Natural killer cell treated with Interleukin-12 subunit alpha and Interleukin-12 subunit beta and Interleukin-15 and Interleukin-18, amount 100 ng/mL, for 72 hours (primary cell): ENCODE measurements around the gene CENPU. TPM values are rescaled to one million over a fixed set of nuclear protein-coding genes. Genes with fewer than 3 reads are reported as not detected.
"Not testable (repeated sequence)": the region's sequence is repeated elsewhere in the genome, so short reads cannot be mapped to it uniquely, and the experiment has no call there.

ENCODE experiments used
- ATAC-seq, 2 donors: fragments of 150-1000 bp; cut with Tn5 transposase in 1 of 2; sonication (Bioruptor Pico), chemical (Tn5 transposase) in 1 of 2; 2 replicates each; pipeline ENCODE4 v1.10.0; 2021
- DNase-seq: peaks from one replicate; pipeline ENCODE4 v3.0.0; 2022; ENCODE audit warnings: low spot score
- H3K27ac Mint-ChIP-seq, 2 donors: 1 replicate in 1 of 2; 2 replicates in 1 of 2; pipeline ENCODE4 v1.8.0; 2022; ENCODE audit warnings: mixed read lengths in 2 of 2, mild to moderate bottlenecking in 1 of 2, moderate library complexity in 1 of 2
- H3K27me3 Mint-ChIP-seq, 2 donors: 1 replicate in 1 of 2; 2 replicates in 1 of 2; pipeline ENCODE4 v1.8.0; 2022; ENCODE audit warnings: mixed read lengths in 2 of 2
- H3K36me3 Mint-ChIP-seq: one replicate; pipeline ENCODE4 v1.8.0; 2022; ENCODE audit warnings: mixed read lengths
- H3K4me1 Mint-ChIP-seq, 2 donors: 1 replicate in 1 of 2; 2 replicates in 1 of 2; pipeline ENCODE4 v1.8.0; 2022; ENCODE audit warnings: low read depth in 2 of 2, mixed read lengths in 2 of 2, mild to moderate bottlenecking in 1 of 2
- H3K4me3 Mint-ChIP-seq: one replicate; pipeline ENCODE4 v1.8.0; 2022; ENCODE audit warnings: mixed read lengths
- H3K9me3 Mint-ChIP-seq: 2 replicates; pipeline ENCODE4 v1.8.0; 2022; ENCODE audit warnings: mixed read lengths
- total RNA-seq, 2 donors: library from RNA; stranded (reverse); gene quantifications; one replicate each; pipeline ENCODE4 v1.2.3, GENCODE V29; 2022

Gene CENPU
- total RNA-seq, 2 donors from 2014 or later, result 44.8 to 60.2 TPM

DNA sequence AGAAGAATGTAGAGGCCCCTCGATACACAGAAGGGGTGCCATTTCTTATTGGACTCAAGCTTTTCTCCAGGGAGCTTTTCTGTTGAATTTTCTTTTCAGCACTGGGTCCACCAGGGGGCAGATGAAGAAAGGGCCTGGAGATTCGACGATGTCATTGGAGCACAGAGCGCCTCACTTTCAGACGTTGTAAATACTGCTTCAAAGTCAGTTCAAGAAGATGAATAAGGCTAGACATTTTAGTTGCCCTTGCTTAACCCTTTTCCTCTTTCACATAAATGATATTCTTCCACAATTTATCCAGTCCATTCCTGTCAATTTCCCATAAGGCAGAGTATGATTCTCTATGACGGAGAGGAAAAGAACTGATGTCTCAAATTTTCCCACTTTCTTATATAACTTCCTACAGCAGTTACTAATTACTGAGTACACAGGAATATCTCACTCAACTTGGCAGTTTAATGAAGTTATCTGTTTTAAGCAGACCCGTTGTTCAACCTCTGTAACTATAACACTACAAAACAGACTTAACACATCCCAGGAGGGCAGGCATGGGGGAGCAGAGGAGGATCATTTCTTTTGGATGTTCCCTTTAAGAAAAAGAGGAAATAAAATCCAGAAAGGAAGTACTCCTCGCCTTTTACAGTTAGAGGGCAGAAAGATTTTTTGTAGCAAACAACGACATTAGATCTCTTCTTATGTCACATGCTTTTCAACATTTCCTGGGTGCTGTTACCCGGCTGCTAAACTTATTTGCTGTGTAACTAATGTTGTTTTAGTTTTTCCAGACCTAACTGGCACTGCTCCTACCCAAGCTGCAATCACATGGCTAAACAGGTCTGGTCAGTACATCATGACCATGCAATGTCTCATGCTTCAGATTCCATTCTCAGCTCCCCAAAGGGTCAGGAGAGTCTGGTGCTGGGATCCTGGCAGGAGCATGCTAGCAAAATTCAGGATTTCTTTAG, 12.2 kb upstream of the CENPU start:
- H3K9me3 Mint-ChIP-seq, result no peaks in the 10 kb centered on the region
- H3K27me3 Mint-ChIP-seq, result peaks cover 0 to 3% of the 10 kb centered on the region in 2 donors
- H3K4me1 Mint-ChIP-seq, result peaks cover 9 to 16% of the 10 kb centered on the region in 2 donors
- no peak overlapping the region for H3K4me3 Mint-ChIP-seq
- ATAC-seq (peak in 1 of 2 donors; percentile 58), DNase-seq (no peak)
- peak overlapping the region in 1 of 2 donors; percentile 46 for H3K27ac Mint-ChIP-seq
- H3K36me3 Mint-ChIP-seq, result no peaks in the 10 kb centered on the region

DNA sequence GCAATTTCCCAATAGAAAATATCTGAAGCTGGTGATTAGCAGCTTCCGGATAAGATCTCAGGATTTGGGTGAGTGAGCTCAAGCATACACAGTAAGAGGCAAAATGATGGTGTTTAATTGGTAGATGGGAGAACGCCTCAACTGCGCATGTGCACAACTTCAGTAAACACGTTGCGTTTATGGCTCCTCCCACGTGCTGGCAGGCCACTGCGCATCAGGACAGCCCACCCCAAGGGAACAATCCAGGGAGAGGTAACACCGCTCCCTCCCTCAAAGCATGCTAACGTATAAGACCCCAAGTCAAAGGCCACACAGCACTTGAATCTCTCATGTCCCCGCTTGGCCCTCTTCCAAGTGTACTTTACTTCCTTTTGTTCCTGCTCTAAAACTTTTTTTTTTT, 10.3 kb upstream of the CENPU start:
- no peak for ATAC-seq
- Mint-ChIP-seq H3K36me3 (no peaks in the 10 kb centered on the region), H3K27me3 (no peaks in the 10 kb centered on the region), H3K4me1 (peaks cover 14 to 23% of the 10 kb centered on the region in 2 donors), H3K27ac (no peak overlapping the region), H3K9me3 (no peaks in the 10 kb centered on the region), H3K4me3 (no peak overlapping the region)
- DNase-seq, result no peak

DNA sequence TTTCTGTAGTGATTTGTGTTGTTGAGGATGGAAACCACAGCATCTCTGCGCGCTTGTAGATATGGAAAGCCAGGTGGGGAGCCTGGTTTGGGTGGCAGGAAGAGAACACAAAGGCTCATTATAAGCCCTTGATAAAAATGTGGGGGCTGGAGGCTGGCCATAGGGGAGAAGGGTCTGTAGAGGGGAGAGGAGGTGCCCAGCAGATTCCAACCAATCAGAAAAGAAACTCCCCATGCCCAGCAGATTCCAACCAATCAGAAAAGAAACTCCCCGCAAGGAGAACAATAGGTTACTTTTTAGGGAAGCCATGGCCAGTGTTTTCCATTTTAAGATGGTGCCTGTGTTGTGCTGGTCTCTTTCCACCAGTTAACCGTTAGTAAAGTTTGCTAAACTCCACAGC, 9.8 kb upstream of the CENPU start:
- no peak overlapping the region for H3K27ac Mint-ChIP-seq
- no peaks in the 10 kb centered on the region for H3K27me3 Mint-ChIP-seq
- ATAC-seq (no peak), DNase-seq (no peak)
- peaks cover 14 to 23% of the 10 kb centered on the region in 2 donors for H3K4me1 Mint-ChIP-seq
- no peak overlapping the region for H3K4me3 Mint-ChIP-seq
- no peaks in the 10 kb centered on the region for H3K36me3 Mint-ChIP-seq
- H3K9me3 Mint-ChIP-seq, result no peaks in the 10 kb centered on the region

DNA sequence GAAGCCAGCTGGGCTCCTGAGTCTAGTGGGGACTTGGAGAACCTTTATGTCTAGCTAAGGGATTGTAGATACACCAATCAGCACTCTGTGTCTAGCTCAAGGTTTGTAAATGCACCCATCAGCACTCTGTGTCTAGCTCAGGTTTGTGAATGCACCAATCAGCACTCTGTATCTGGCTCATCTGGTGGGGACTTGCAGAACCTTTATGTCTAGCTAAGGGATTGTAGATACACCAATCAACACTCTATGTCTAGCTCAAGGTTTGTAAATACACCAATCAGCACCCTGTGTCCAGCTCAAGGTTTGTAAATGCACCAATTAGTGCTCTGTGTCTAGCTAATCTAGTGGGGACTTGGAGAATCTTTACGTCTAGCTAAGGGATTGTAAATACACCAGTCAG, 7.8 kb upstream of the CENPU start:
- H3K27me3 Mint-ChIP-seq, H3K9me3 Mint-ChIP-seq, H3K36me3 Mint-ChIP-seq, H3K27ac Mint-ChIP-seq, DNase-seq, H3K4me3 Mint-ChIP-seq, ATAC-seq: not testable (repeated sequence)
- peaks cover 9 to 17% of the 10 kb centered on the region in 2 donors for H3K4me1 Mint-ChIP-seq

DNA sequence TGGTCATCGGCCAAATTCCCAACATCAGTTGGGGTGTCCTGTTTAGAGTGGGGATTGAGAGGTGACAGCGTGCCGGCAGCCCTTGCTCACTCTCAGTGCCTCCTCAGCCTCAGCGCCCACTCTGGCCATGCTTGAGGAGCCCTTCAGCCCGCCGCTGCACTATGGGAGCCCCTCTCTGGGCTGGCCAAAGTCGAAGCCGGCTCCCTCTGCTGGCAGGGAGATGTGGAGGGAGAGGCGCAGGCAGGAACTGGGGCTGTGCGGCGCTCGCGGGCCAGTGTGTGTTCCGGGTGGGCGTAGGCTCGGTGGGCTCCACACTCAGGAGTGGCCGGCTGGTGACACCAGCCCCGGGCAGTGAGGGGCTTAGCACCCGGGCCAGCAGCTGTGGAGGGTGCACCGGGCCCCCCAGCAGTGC, 7.1 kb upstream of the CENPU start:
- Mint-ChIP-seq H3K27me3 (no peaks in the 10 kb centered on the region), H3K4me3 (no peak overlapping the region), H3K4me1 (peaks cover 7 to 10% of the 10 kb centered on the region in 2 donors), H3K36me3 (no peaks in the 10 kb centered on the region), H3K27ac (no peak overlapping the region), H3K9me3 (no peaks in the 10 kb centered on the region)
- DNase-seq, result no peak
- ATAC-seq, result peak in 1 of 2 donors; percentile 56

DNA sequence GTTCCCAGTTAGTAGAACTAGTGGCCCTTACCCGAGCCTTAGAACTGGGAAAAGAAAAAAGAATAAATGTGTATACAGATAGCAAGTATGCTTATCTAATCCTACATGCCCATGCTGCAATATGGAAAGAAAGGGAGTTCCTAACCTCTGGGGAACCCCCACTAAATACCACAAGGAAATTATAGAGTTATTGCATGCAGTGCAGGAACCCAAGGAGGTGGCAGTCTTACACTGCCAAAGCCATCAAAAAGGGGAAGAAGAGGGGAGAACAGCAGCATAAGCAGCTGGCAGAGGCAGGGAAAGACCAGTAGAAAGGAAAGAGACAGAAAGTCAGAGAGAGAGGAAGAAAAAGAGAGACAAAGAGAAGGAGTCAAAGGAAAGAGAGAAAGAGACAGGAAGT, 5.7 kb upstream of the CENPU start:
- H3K27me3 Mint-ChIP-seq, DNase-seq, H3K4me3 Mint-ChIP-seq, ATAC-seq, H3K4me1 Mint-ChIP-seq, H3K36me3 Mint-ChIP-seq, H3K9me3 Mint-ChIP-seq: not testable (repeated sequence)
- peak overlapping the region in 1 of 2 donors; percentile 10 for H3K27ac Mint-ChIP-seq

DNA sequence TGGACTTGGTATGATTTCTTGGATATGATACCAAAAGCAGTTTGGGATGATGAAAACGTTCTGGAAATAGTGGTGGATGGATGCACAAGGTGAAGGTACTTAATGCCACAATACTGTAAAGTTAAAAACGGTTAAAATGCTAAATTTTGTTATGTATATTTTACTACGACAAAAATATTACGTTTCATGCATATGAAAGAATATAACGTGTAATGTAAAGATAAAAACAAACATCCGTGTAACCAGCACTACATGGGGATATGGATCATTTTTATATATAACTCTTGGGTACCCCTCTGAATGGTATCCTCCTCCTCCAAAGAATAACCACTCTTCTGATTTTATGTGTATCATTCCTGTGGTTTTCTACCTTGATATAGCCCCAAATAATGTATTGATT, 862 bp upstream of the CENPU start:
- Mint-ChIP-seq H3K9me3 (no peaks in the 10 kb centered on the region), H3K36me3 (no peaks in the 10 kb centered on the region), H3K4me1 (peaks cover 13 to 24% of the 10 kb centered on the region in 2 donors), H3K4me3 (peak overlapping the region; percentile 99), H3K27me3 (no peaks in the 10 kb centered on the region), H3K27ac (peak overlapping the region; percentile 82 to 86)
- no peak for DNase-seq
- no peak for ATAC-seq

DNA sequence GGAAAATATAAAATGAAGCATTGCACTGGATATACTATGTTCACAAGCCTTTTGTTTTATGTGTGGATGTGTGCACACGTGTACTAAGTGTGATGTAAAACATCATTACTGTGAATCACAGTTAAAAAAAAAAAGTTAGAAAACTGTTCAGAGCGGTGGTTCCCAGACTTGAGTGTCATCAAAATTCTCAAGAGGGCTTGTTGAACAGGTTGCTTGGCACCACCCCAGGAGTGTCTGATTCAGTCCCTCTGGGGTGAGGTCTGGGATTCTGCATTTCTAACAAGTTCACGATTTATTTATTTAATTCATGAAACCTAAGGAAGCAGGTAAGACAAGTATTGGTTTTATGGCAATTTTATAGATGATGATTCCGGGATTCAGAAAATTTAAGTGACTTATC, 1.8 kb downstream of the CENPU start:
- DNase-seq, result no peak
- no peaks in the 10 kb centered on the region for H3K27me3 Mint-ChIP-seq
- peaks cover 5% of the 10 kb centered on the region for H3K36me3 Mint-ChIP-seq
- no peaks in the 10 kb centered on the region for H3K9me3 Mint-ChIP-seq
- H3K4me1 Mint-ChIP-seq, result peaks cover 10 to 20% of the 10 kb centered on the region in 2 donors
- ATAC-seq, result no peak
- peak overlapping the region; percentile 99 for H3K4me3 Mint-ChIP-seq
- peak overlapping the region; percentile 18 to 27 for H3K27ac Mint-ChIP-seq

DNA sequence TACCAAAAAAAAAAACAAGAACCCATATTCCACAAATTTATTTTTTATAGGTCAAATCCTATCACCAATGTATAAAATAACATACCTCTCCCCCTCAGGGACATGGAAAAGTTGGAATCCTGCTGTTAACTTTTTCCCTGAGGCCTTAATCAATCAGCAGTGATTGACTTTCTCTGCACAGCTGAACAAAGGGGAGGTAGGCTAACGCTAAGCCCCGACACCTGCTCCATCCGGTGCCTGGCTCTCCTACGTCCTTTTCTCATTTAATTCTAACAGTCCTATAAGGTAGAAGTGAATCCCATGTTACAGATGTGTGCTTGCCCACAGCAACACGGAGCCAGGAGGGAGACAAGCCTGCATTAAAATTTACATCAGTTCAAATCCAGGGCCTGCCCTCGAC, 2.8 kb downstream of the CENPU start:
- Mint-ChIP-seq H3K27ac (no peak overlapping the region), H3K4me3 (no peak overlapping the region), H3K27me3 (no peaks in the 10 kb centered on the region), H3K36me3 (peaks cover 10% of the 10 kb centered on the region), H3K9me3 (no peaks in the 10 kb centered on the region), H3K4me1 (peaks cover 10 to 26% of the 10 kb centered on the region in 2 donors)
- no peak for ATAC-seq
- no peak for DNase-seq

DNA sequence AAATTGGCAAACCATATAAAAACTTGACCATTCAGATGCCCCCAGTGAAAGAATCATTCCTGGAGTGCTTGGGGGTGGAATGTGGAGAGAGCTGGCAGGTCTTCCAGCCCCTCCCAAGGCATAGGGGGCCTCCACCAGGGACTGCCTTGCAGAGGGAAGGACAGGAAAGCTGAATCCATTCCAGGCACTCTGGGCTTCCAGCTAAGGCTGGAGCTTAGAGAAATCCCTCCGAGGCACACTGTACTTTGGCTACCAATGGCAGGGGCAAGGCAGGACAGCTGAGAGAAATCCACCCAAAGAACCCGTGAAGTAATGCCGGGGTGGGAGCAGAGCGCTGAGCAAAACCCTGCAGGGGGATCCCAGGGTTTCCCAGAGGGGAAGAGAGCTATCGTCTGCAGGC, 4.0 kb downstream of the CENPU start:
- peaks cover 10 to 33% of the 10 kb centered on the region in 2 donors for H3K4me1 Mint-ChIP-seq
- no peaks in the 10 kb centered on the region for H3K27me3 Mint-ChIP-seq
- no peak overlapping the region for H3K4me3 Mint-ChIP-seq
- H3K9me3 Mint-ChIP-seq, result no peaks in the 10 kb centered on the region
- no peak for DNase-seq
- no peak overlapping the region for H3K27ac Mint-ChIP-seq
- no peak for ATAC-seq
- peaks cover 17% of the 10 kb centered on the region for H3K36me3 Mint-ChIP-seq

DNA sequence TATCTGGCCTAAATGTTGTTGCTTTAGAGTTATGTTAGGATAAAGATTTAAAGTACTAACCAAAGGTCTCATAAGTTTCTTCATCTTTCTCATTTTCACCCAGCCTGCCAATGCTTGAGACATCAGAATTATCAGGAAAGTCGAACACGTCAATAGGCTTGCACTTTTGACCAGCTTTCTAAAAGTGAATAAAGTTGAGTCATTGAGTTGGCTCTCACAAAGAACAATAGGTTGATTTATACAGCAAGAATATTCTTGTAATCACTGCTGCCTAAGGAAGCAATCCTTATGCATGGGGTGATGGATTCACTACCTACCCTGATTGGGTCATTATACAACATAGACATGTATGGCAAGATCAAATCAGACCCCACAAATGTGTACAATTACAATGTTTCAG, 5.0 kb downstream of the CENPU start:
- H3K4me3 Mint-ChIP-seq, result no peak overlapping the region
- peaks cover 8 to 26% of the 10 kb centered on the region in 2 donors for H3K4me1 Mint-ChIP-seq
- H3K9me3 Mint-ChIP-seq, result no peaks in the 10 kb centered on the region
- ATAC-seq, result no peak
- peaks cover 22% of the 10 kb centered on the region for H3K36me3 Mint-ChIP-seq
- no peak for DNase-seq
- no peak overlapping the region for H3K27ac Mint-ChIP-seq
- H3K27me3 Mint-ChIP-seq, result no peaks in the 10 kb centered on the region

DNA sequence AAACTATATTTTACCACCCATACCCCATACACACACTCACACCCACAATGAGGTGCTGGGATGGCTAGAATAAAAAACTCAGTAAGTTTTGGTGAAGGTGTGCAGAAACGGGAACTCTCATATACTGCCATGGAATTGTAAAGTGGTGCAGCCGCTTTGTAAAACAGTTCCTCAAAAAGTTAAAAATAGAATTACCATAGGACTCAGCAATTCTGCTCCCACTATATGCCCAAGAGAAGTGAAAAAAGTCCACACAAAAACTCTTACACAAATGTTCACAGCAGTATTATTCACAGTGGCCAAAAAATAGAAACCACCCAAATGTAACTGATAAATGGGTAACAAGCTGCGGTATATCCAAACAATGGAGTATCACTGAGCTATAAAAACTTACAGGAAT, 6.5 kb downstream of the CENPU start:
- Mint-ChIP-seq H3K4me3 (no peak overlapping the region), H3K9me3 (no peaks in the 10 kb centered on the region), H3K4me1 (peaks cover 8 to 25% of the 10 kb centered on the region in 2 donors), H3K36me3 (peaks cover 31% of the 10 kb centered on the region), H3K27ac (no peak overlapping the region), H3K27me3 (no peaks in the 10 kb centered on the region)
- ATAC-seq (no peak), DNase-seq (no peak)

DNA sequence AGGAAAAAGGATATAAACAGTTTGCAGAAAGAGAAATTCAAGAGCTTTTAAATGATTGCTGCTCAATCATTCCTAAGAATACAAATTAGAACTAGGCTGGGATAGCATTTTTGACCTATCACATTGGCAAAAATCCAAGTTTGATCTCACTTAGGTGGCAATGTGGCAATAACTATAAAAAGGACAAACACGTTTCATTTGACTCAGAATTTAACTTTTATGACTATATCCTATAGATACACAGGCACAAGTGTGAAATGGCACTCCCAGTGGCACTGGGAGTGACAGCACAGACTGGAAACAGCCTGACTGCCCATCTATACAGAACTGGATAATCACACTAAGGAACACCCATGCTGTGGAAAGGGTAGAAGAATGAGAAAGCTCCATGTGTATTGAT, 11.1 kb downstream of the CENPU start:
- ATAC-seq, result peak; percentile 52 to 58
- peaks cover 18% of the 10 kb centered on the region for H3K9me3 Mint-ChIP-seq
- no peak overlapping the region for H3K27ac Mint-ChIP-seq
- no peak overlapping the region for H3K4me3 Mint-ChIP-seq
- peaks cover 16 to 26% of the 10 kb centered on the region in 2 donors for H3K4me1 Mint-ChIP-seq
- DNase-seq, result no peak
- peaks cover 62% of the 10 kb centered on the region for H3K36me3 Mint-ChIP-seq
- no peaks in the 10 kb centered on the region for H3K27me3 Mint-ChIP-seq

DNA sequence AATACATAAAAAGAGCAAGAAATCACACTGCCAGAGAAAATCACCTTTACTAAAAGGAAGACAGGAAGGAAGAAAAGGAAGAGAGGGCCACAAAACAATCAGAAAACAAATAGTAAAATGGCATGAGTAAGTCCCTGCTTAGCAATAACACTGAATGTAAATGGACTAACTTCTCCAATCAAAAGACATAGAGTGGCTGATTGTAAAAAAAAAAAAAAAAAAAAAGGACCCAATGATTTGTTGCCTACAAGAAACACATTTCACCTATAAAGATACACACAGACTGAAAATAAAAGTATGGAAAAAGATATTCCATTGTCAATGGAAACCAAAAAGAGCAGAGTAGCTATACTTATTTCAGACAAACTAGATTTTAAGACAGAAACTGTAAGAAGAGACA, 12.6 kb downstream of the CENPU start:
- peaks cover 63% of the 10 kb centered on the region for H3K36me3 Mint-ChIP-seq
- DNase-seq (no peak), ATAC-seq (no peak)
- H3K9me3 Mint-ChIP-seq, result peaks cover 18% of the 10 kb centered on the region
- H3K27ac Mint-ChIP-seq, result no peak overlapping the region
- peaks cover 16 to 23% of the 10 kb centered on the region in 2 donors for H3K4me1 Mint-ChIP-seq
- no peak overlapping the region for H3K4me3 Mint-ChIP-seq
- H3K27me3 Mint-ChIP-seq, result no peaks in the 10 kb centered on the region
